DND-41 (cell line): ENCODE measurements around the gene NFIB.

ENCODE experiments used
- ATAC-seq: fragments of 200-7000 bp; cut with Tn5 transposase; 3 replicates; pipeline ENCODE4 v1.9.1; 2021; ENCODE audit warnings: low read depth; ENCODE audit not compliant: insufficient read depth
- DNase-seq: peaks from one replicate; pipeline ENCODE4 v3.0.0-alpha.2; 2020
- H2AFZ ChIP-seq: 2 replicates; pipeline ENCODE4 v1.6.0; 2012; ENCODE audit warnings: low read depth, low read length
- H3K27ac ChIP-seq: 2 replicates; pipeline ENCODE4 v1.5.1; 2012; ENCODE audit warnings: low read length, inconsistent platforms
- H3K27me3 ChIP-seq: fragments of 200-600 bp; sonication (generic); 2 replicates; pipeline ENCODE4 v1.6.0; 2012; ENCODE audit warnings: low read length, mild to moderate bottlenecking, inconsistent platforms; ENCODE audit not compliant: insufficient read depth, poor library complexity
- H3K36me3 ChIP-seq: 2 replicates; pipeline ENCODE4 v1.5.1; 2012; ENCODE audit warnings: low read length, inconsistent platforms; ENCODE audit not compliant: insufficient read depth
- H3K4me1 ChIP-seq: 2 replicates; pipeline ENCODE4 v1.5.1; 2012; ENCODE audit warnings: mild to moderate bottlenecking, low read length; ENCODE audit not compliant: insufficient read depth
- H3K4me2 ChIP-seq: 2 replicates; pipeline ENCODE4 v1.6.0; 2012; ENCODE audit warnings: mild to moderate bottlenecking, moderate library complexity, low read length, inconsistent platforms; ENCODE audit not compliant: insufficient read depth
- H3K4me3 ChIP-seq, 2 experiments: fragments of 200-600 bp in 1 of 2; shearing (Covaris generic) in 1 of 2; 2 replicates each; pipeline ENCODE4 v1.5.1; 2012 to 2016; ENCODE audit warnings: inconsistent platforms in 2 of 2, low read length in 2 of 2, mild to moderate bottlenecking in 2 of 2, low read depth in 1 of 2, moderate library complexity in 1 of 2
- H3K79me2 ChIP-seq: 2 replicates; pipeline ENCODE4 v1.6.0; 2012; ENCODE audit warnings: low read length, inconsistent platforms; ENCODE audit not compliant: insufficient read depth
- H3K9ac ChIP-seq: 2 replicates; pipeline ENCODE4 v1.6.0; 2012; ENCODE audit warnings: low read depth, mild to moderate bottlenecking, inconsistent platforms, low read length, moderate library complexity
- H3K9me3 ChIP-seq: 2 replicates; pipeline ENCODE4 v1.5.1; 2012; ENCODE audit warnings: low read length, moderate library complexity, mild to moderate bottlenecking, inconsistent platforms; ENCODE audit not compliant: insufficient read depth, severe bottlenecking
- H4K20me1 ChIP-seq: 2 replicates; pipeline ENCODE4 v1.6.0; 2012; ENCODE audit warnings: low read length; ENCODE audit not compliant: insufficient read depth
- CTCF ChIP-seq: IDR thresholded peaks from 2 replicates; pipeline ENCODE4 v1.5.1; 2012; ENCODE audit warnings: borderline replicate concordance, low read length, moderate library complexity, mild to moderate bottlenecking; ENCODE audit not compliant: poor library complexity, severe bottlenecking; ENCODE audit errors: extremely low read depth
- EZH2 ChIP-seq: IDR thresholded peaks from 3 replicates; pipeline ENCODE4 v1.6.1; 2012; ENCODE audit warnings: borderline replicate concordance, low read depth, mild to moderate bottlenecking, moderate library complexity, low read length, inconsistent platforms; ENCODE audit not compliant: severe bottlenecking

Gene NFIB

GRCh38 chr9:14061936-14062585 lies 251.9 kb downstream of the NFIB start:
- DNase-seq (no peak), ATAC-seq (no peak)
- Histone ChIP-seq H3K79me2 (no peaks in the 10 kb centered on the region), H3K36me3 (no peaks in the 10 kb centered on the region), H3K4me3 (no peak overlapping the region), H3K9ac (no peak overlapping the region), H3K27ac (no peak overlapping the region), H2AFZ (no peak overlapping the region), H3K9me3 (no peaks in the 10 kb centered on the region), H3K4me2 (no peak overlapping the region), H4K20me1 (no peaks in the 10 kb centered on the region), H3K27me3 (no peaks in the 10 kb centered on the region), H3K4me1 (no peaks in the 10 kb centered on the region)
- TF ChIP-seq CTCF (no peak), EZH2 (no peak)

GRCh38 chr9:14058325-14058688 lies 255.6 kb downstream of the NFIB start:
- H3K27me3 ChIP-seq: no peaks in the 10 kb centered on the region
- TF ChIP-seq CTCF (no peak), EZH2 (no peak)

GRCh38 chr9:14057368-14058324 lies 256.3 kb downstream of the NFIB start:
- no peaks in the 10 kb centered on the region for H3K36me3 ChIP-seq
- no peaks in the 10 kb centered on the region for H3K79me2 ChIP-seq
- no peaks in the 10 kb centered on the region for H3K4me1 ChIP-seq
- H3K9me3 ChIP-seq: no peaks in the 10 kb centered on the region
- no peak overlapping the region for H3K27ac ChIP-seq
- no peak overlapping the region for H2AFZ ChIP-seq
- no peak overlapping the region for H3K4me3 ChIP-seq
- TF ChIP-seq CTCF (no peak), EZH2 (no peak)
- ATAC-seq (no peak), DNase-seq (no peak)
- H4K20me1 ChIP-seq: no peaks in the 10 kb centered on the region
- H3K9ac ChIP-seq: no peak overlapping the region
- H3K27me3 ChIP-seq: no peaks in the 10 kb centered on the region
- H3K4me2 ChIP-seq: no peak overlapping the region

More at GRCh38 chr9:14058325-14058688, 255.6 kb downstream of the NFIB start:
- Histone ChIP-seq H3K27ac (no peak overlapping the region), H3K9me3 (no peaks in the 10 kb centered on the region), H3K4me3 (no peak overlapping the region), H3K4me2 (no peak overlapping the region), H3K36me3 (no peaks in the 10 kb centered on the region), H3K4me1 (no peaks in the 10 kb centered on the region), H2AFZ (no peak overlapping the region), H4K20me1 (no peaks in the 10 kb centered on the region), H3K79me2 (no peaks in the 10 kb centered on the region), H3K9ac (no peak overlapping the region)
- ATAC-seq (no peak), DNase-seq (no peak)
